Measurements from ENCODE around the gene UPF3A. TPM values are rescaled to one million over a fixed set of nuclear protein-coding genes. Genes with fewer than 3 reads are reported as not detected.
"Not testable (repeated sequence)": the region's sequence is repeated elsewhere in the genome, so short reads cannot be mapped to it uniquely, and the experiment has no call there.

The UPF3A gene
- total RNA-seq, 1 donor from 2014 or later, result 91.8 TPM

DNA sequence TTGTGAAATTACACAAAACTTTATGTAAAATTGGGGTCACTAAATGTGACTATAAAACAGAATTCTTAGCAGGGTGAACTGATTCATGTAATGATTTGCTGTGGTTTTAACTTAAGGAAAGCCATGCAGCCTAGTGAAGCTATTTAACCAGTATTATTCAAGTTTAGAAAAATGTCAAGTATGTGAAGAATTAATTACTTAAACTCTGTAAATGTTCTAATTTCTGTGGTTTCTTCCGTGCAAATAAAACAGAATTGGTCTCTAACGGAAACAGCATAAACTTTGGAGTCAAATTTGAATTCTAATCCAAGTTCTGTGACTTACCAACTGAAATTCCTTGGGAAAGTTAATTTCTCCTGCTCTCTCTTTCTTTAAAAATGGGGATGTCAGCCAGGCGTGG is 33.4 kb upstream of the UPF3A start:
- Mint-ChIP-seq H3K4me1 (ENCODE audit: unreplicated experiment) (no peaks in the 10 kb centered on the region), H3K9me3 (no peaks in the 10 kb centered on the region), H3K27me3 (no peaks in the 10 kb centered on the region), H3K36me3 (peaks cover 22% of the 10 kb centered on the region), H3K4me3 (no peak overlapping the region), H3K27ac (no peak overlapping the region)
- TF ChIP-seq, protein P1, sequence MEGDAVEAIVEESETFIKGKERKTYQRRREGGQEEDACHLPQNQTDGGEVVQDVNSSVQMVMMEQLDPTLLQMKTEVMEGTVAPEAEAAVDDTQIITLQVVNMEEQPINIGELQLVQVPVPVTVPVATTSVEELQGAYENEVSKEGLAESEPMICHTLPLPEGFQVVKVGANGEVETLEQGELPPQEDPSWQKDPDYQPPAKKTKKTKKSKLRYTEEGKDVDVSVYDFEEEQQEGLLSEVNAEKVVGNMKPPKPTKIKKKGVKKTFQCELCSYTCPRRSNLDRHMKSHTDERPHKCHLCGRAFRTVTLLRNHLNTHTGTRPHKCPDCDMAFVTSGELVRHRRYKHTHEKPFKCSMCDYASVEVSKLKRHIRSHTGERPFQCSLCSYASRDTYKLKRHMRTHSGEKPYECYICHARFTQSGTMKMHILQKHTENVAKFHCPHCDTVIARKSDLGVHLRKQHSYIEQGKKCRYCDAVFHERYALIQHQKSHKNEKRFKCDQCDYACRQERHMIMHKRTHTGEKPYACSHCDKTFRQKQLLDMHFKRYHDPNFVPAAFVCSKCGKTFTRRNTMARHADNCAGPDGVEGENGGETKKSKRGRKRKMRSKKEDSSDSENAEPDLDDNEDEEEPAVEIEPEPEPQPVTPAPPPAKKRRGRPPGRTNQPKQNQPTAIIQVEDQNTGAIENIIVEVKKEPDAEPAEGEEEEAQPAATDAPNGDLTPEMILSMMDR (conservative IDR thresholded peaks at IDR 0.05), result no peak
- DNase-seq (ENCODE audit: extremely low spot score, unreplicated experiment), result no peak

DNA sequence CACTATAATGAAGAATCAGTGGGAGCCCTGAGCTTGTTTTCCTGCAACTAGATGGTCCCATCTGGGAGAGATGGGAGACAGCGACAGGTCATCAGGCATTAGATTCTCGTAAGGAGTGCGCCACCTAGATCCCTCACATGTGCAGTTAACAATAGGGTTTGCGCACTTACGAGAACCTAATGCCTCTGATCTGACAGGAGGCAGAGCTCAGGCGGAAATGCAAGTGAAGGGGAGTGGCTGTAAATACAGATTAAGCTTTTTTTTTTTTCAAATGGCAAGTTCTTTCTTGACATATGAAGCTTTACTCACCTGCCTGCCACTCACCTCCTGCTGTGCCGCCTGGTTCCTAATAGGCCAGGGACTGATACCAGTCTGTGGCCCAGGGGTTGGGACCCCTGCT is 32.3 kb upstream of the UPF3A start:
- H3K4me1 Mint-ChIP-seq (ENCODE audit: unreplicated experiment), result no peaks in the 10 kb centered on the region
- TF ChIP-seq, protein P1 (conservative IDR thresholded peaks at IDR 0.05), result no peak
- no peak for DNase-seq (ENCODE audit: extremely low spot score, unreplicated experiment)
- H3K27me3 Mint-ChIP-seq, result no peaks in the 10 kb centered on the region
- H3K9me3 Mint-ChIP-seq, result no peaks in the 10 kb centered on the region
- H3K36me3 Mint-ChIP-seq, result peaks cover 23% of the 10 kb centered on the region
- no peak overlapping the region for H3K27ac Mint-ChIP-seq
- no peak overlapping the region for H3K4me3 Mint-ChIP-seq

DNA sequence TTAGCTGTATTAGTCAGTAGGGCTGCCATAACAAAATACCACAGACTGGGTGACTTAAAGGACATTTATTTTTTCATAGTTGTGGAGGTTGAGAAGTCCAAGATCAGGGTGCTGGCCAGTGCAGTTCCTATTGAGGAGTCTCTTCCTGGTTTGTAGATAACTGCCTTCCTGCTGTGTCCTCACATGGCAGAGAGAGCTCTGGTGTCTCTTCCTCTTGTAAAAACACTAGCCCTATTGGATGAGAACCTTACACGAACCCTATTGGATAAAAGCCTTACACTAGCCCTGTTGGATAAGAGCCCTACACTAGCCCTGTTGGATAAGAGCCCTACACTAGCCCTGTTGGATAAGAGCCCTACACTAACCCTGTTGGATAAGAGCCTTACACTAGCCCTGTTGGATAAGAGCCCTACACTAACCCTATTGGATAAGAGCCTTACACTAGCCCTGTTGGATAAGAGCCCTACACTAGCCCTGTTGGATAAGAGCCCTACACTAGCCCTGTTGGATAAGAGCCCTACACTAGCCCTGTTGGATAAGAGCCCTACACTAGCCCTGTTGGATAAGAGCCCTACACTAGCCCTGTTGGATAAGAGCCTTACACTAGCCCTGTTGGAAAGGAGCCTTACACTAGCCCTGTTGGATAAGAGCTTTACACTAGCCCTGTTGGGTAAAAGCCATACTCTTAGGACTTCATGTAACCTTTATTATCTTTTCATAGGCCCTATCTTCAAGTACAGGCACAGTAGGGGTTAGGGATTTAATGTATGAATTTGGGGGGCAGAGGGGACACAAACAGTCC is 29.6 kb upstream of the UPF3A start:
- not testable (repeated sequence) for H3K9me3 Mint-ChIP-seq; H3K27me3 Mint-ChIP-seq; H3K27ac Mint-ChIP-seq; H3K4me3 Mint-ChIP-seq; DNase-seq (ENCODE audit: extremely low spot score, unreplicated experiment); H3K4me1 Mint-ChIP-seq (ENCODE audit: unreplicated experiment)
- H3K36me3 Mint-ChIP-seq, result peaks cover 22% of the 10 kb centered on the region

DNA sequence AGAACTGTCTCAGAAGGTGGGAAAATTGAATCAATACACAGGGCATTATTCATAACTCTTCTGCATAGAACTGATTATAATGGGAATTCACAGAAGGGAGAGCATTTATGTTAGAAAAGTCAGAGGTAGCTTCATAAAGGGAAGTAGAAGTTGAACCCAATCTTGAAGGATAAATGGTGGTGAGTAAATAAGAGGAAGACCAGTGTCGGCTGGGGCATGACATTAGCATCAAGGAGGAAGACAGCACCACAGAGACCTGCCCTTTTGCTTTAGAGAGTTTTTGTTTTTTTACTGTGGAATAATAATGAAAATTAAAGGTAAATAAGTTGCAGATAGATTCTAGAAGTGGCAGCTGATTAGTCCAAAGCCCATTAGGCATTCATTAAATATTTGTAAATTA is 24.9 kb upstream of the UPF3A start:
- peaks cover 29% of the 10 kb centered on the region for H3K36me3 Mint-ChIP-seq
- no peak for DNase-seq (ENCODE audit: extremely low spot score, unreplicated experiment)
- H3K4me1 Mint-ChIP-seq (ENCODE audit: unreplicated experiment), result no peaks in the 10 kb centered on the region
- H3K9me3 Mint-ChIP-seq, result no peaks in the 10 kb centered on the region
- TF ChIP-seq, protein P1 (conservative IDR thresholded peaks at IDR 0.05), result no peak
- no peaks in the 10 kb centered on the region for H3K27me3 Mint-ChIP-seq
- H3K4me3 Mint-ChIP-seq, result no peak overlapping the region
- H3K27ac Mint-ChIP-seq, result no peak overlapping the region

DNA sequence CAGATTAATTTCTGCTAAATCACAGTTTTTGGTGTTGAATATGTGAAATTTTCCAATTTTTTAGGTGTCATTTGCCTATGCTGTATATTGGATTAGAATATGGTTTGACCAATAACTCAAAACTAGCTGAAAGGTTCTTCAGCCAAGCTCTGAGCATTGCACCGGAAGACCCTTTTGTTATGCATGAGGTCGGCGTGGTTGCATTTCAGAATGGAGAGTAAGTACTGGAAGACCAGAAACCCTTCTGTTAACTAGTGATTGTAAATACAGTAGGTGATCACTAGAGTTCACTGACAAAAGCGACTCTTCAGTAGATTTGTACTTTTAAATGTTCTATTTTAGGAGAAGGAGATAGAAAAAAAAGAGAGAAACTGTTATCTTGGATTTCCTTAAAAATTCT is 24.4 kb upstream of the UPF3A start:
- Mint-ChIP-seq H3K4me3 (no peak overlapping the region), H3K27ac (no peak overlapping the region), H3K4me1 (ENCODE audit: unreplicated experiment) (no peaks in the 10 kb centered on the region), H3K27me3 (no peaks in the 10 kb centered on the region), H3K36me3 (peaks cover 31% of the 10 kb centered on the region), H3K9me3 (no peaks in the 10 kb centered on the region)
- TF ChIP-seq, protein P1 (conservative IDR thresholded peaks at IDR 0.05), result no peak
- no peak for DNase-seq (ENCODE audit: extremely low spot score, unreplicated experiment)

DNA sequence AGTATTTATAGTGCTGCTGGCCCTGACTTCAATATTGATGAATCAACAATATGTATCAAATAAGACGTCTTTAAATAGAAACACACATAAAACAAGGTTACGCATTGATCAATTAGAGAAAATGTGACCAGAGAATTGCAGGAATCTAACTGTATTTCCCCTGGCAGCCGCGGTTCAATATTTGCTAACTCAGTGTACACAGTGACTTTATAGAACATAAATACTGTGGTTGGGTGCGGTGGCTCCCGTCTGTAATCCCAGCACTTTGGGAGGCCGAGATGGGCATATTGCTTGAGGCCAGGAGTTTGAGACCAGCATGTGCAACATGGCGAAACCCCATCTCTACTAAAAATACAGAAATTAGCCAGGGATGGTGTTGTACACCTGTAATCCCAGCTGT is 22.8 kb upstream of the UPF3A start:
- Mint-ChIP-seq H3K36me3 (peaks cover 40% of the 10 kb centered on the region), H3K27me3 (no peaks in the 10 kb centered on the region), H3K4me3 (no peak overlapping the region), H3K4me1 (ENCODE audit: unreplicated experiment) (no peaks in the 10 kb centered on the region), H3K9me3 (no peaks in the 10 kb centered on the region), H3K27ac (no peak overlapping the region)
- DNase-seq (ENCODE audit: extremely low spot score, unreplicated experiment), result no peak
- TF ChIP-seq, protein P1 (conservative IDR thresholded peaks at IDR 0.05), result no peak

All from type B pancreatic cell (in vitro differentiated cells).